ENCODE data around the gene NME7.
"Not testable (repeated sequence)": the region's sequence is repeated elsewhere in the genome, so short reads cannot be mapped to it uniquely, and the experiment has no call there.

Gene NME7

GRCh38 chr1:169130683-169131082 lies 236.9 kb downstream of the NME7 start:
- Histone ChIP-seq H3K4me1 (peaks cover 0 to 9% (median 0%) of the 10 kb centered on the region in 4 donors), H3K9me3 (no peaks in the 10 kb centered on the region), H3K4me3 (no peak overlapping the region), H3K36me3 (peaks cover 0 to 19% (median 3%) of the 10 kb centered on the region in 3 donors), H3K27me3 (no peaks in the 10 kb centered on the region), H3K27ac (no peak overlapping the region)
- no peak for TF ChIP-seq CTCF (IDR thresholded peaks at IDR 0.05)
- intact Hi-C loops (cut with DNase I; ENCODE audit: low total_unique reads): no loop called here
- no peak for DNase-seq

GRCh38 chr1:169129109-169129784 lies 238.3 kb downstream of the NME7 start:
- Histone ChIP-seq H3K27me3 (no peaks in the 10 kb centered on the region), H3K36me3 (peaks cover 0 to 25% (median 3%) of the 10 kb centered on the region in 3 donors), H3K4me3 (no peak overlapping the region), H3K4me1 (peaks cover 0 to 9% (median 0%) of the 10 kb centered on the region in 4 donors), H3K27ac (no peak overlapping the region), H3K9me3 (no peaks in the 10 kb centered on the region)
- no peak for DNase-seq
- TF ChIP-seq CTCF (IDR thresholded peaks at IDR 0.05): no peak
- intact Hi-C loops (cut with DNase I; ENCODE audit: low total_unique reads): no loop called here

- intact Hi-C loops (cut with DNase I; ENCODE audit: low total_unique reads): no loop called here
- H3K4me1 ChIP-seq: peaks cover 0 to 9% (median 0%) of the 10 kb centered on the region in 4 donors
Measured at GRCh38 chr1:169128562-169128961, 239.0 kb downstream of the NME7 start.

DNA sequence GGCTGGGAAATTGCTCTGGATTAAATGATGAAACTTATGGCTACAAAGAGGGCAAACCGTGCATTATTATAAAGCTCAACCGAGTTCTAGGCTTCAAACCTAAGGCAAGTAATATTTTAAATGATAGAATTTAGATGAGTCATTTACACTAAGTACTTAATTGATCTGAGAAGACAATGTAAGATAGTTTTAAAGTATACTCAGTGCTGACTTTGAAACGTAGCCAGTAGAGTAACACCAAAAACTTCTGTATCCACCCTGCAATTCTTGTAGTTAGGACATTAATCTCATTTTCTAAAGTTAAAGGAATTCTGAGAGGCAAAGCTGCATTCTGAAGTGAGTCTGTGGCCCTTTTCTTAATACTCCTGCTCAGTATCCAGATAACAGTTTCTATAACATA lies 240.3 kb downstream of the NME7 start:
- no peak for TF ChIP-seq CTCF (IDR thresholded peaks at IDR 0.05)
- Histone ChIP-seq H3K36me3 (peaks cover 0 to 25% (median 3%) of the 10 kb centered on the region in 3 donors), H3K27me3 (no peaks in the 10 kb centered on the region), H3K27ac (no peak overlapping the region), H3K4me3 (no peak overlapping the region), H3K4me1 (peaks cover 0 to 9% (median 0%) of the 10 kb centered on the region in 4 donors), H3K9me3 (no peaks in the 10 kb centered on the region)
- intact Hi-C loops (cut with DNase I; ENCODE audit: low total_unique reads): no loop called here
- no peak for DNase-seq

More at GRCh38 chr1:169128562-169128961, 239.0 kb downstream of the NME7 start:
- Histone ChIP-seq H3K36me3 (peaks cover 0 to 25% (median 3%) of the 10 kb centered on the region in 3 donors), H3K27me3 (no peaks in the 10 kb centered on the region), H3K27ac (no peak overlapping the region), H3K9me3 (no peaks in the 10 kb centered on the region), H3K4me3 (no peak overlapping the region)
- no peak for DNase-seq
- TF ChIP-seq CTCF (IDR thresholded peaks at IDR 0.05): no peak

- Histone ChIP-seq H3K36me3 (peaks cover 0 to 33% (median 3%) of the 10 kb centered on the region in 3 donors), H3K27me3 (no peaks in the 10 kb centered on the region), H3K4me3 (no peak overlapping the region), H3K4me1 (peaks cover 0 to 9% (median 0%) of the 10 kb centered on the region in 4 donors), H3K9me3 (no peaks in the 10 kb centered on the region), H3K27ac (no peak overlapping the region)
- DNase-seq: no peak
- intact Hi-C loops (cut with DNase I; ENCODE audit: low total_unique reads): no loop called here
- TF ChIP-seq CTCF (IDR thresholded peaks at IDR 0.05): no peak
Measured at GRCh38 chr1:169126335-169126734, 241.3 kb downstream of the NME7 start.

DNA sequence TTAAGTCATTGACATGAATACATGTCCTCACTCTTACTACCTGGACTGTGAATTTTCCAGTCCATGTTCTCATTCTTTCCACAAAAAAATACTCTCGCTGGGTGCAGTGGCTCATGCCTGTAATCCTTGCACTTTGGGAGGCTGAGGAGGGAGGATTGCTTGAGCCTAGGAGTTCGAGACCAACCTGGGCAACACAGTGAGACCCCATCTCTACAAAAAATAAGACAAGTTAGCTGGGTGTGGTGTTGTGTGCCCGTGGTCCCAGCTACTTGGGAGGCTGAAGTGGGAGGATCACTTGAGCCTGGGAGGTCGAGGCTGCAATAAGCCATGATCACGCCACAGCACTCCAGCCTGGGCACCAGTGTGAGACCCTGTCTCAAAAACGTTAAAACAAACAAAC lies 242.0 kb downstream of the NME7 start:
- intact Hi-C loops (cut with DNase I; ENCODE audit: low total_unique reads); H3K4me1 ChIP-seq; H3K4me3 ChIP-seq; H3K27me3 ChIP-seq; H3K9me3 ChIP-seq; DNase-seq; H3K27ac ChIP-seq: not testable (repeated sequence)
- peaks cover 0 to 33% (median 0%) of the 10 kb centered on the region in 3 donors for H3K36me3 ChIP-seq
